Measurements from ENCODE around the gene ARHGAP26. TPM values are rescaled to one million over a fixed set of nuclear protein-coding genes. Genes with fewer than 3 reads are reported as not detected.

ARHGAP26 gene
- total RNA-seq, 1 experiment from 2014 or later, result 11.8 TPM

DNA sequence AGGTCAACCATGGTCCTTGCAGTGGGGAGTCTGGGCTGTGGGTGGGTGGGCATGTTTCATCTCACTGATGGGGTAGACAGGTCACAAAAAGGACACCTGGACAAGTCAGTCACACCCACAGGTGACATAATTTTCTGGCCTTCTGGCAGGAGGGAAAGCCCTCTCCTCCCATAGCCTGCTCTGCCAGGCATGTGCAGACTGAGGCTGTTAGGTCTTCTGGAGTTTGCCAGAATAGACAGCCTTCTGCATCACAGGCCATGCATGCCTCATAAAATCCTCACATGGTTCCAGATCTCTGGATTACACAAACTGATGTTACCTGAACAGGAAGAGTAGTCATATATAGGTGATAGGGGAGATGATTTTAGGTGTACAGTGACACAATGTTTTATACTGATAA, 49.1 kb downstream of the ARHGAP26 start:
- in situ Hi-C loops (cut with HindIII; ENCODE audit: low pct_unique_long_range_greater_than_20kb, low sequenced_read_pairs), result no loop called here
- DNase-seq (ENCODE audit: low read depth, low spot score), result no peak

DNA sequence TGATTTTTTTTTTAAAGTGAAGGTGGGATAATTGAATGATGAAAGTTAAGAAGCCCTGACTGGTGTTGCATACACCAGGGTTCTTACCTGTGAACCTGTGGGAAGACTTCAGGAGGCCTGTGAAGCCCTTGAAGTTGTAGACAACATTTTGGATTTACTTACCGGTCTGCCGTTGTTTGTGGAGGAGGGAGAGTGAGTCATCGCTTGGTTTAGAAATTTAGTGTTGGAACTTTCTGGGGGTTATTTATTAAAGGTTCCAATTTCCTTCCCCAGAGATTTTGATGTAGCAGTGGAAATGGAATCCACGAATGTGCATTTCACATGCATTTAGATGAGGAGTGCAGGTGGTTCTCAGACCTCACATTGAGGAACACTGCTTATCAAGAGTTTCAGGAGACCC, 49.6 kb downstream of the ARHGAP26 start:
- in situ Hi-C loops (cut with HindIII; ENCODE audit: low pct_unique_long_range_greater_than_20kb, low sequenced_read_pairs), result no loop called here
- no peak for DNase-seq (ENCODE audit: low read depth, low spot score)

DNA sequence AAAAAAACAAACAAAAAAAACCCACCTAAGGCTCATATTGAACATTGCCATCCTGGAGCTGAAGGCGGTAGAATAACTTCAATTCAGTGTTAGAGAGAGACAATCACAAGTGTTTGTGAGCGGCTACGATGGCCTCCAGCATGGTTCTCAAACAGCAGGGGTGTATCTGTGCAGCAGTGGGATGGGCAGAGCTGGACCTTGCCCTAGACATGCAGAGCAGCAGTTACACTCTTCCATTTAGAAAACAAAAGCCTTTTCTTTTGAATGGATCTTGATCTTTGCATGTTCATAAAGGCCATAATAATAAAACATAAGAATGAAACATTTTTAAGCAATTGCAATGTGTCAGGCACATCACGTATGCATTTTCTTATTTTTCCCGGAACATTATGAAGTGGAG, 50.3 kb downstream of the ARHGAP26 start:
- DNase-seq (ENCODE audit: low read depth, low spot score), result no peak
- in situ Hi-C loops (cut with HindIII; ENCODE audit: low pct_unique_long_range_greater_than_20kb, low sequenced_read_pairs), result no loop called here

DNA sequence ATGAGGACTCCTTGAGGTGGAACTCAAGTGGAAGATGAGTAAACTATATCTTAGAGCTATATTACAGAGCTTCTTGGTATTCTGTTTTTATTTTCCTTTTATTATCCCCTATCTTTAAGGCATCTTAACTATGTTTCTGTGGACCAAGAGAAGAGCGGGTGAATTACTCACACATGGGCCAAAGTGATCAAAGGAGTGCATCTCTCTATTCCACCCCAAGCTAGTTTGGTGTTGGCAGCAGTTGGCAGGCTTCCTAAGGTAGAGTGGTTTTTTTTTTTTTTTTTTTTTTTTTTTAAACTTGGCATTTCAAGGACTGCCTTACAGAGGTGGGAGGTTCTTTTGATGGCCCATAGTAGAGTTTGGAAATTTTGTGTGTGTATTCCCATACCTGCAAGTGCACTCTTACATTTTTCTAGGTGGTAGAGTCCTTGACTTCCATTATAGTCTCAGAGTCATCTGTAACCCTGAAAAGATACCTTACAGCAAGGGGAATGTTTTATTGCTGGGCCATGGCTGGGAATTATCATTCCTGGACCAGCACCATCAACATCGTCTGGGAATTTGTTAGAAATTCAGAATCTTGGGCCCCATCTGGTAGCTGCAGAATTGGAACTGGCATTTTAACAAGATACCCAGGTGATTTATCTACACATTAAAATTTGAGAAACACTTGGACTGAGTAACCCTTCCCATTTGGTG, 51.0 kb downstream of the ARHGAP26 start:
- DNase-seq (ENCODE audit: low read depth, low spot score), result no peak
- in situ Hi-C loops (cut with HindIII; ENCODE audit: low pct_unique_long_range_greater_than_20kb, low sequenced_read_pairs), result no loop called here

DNA sequence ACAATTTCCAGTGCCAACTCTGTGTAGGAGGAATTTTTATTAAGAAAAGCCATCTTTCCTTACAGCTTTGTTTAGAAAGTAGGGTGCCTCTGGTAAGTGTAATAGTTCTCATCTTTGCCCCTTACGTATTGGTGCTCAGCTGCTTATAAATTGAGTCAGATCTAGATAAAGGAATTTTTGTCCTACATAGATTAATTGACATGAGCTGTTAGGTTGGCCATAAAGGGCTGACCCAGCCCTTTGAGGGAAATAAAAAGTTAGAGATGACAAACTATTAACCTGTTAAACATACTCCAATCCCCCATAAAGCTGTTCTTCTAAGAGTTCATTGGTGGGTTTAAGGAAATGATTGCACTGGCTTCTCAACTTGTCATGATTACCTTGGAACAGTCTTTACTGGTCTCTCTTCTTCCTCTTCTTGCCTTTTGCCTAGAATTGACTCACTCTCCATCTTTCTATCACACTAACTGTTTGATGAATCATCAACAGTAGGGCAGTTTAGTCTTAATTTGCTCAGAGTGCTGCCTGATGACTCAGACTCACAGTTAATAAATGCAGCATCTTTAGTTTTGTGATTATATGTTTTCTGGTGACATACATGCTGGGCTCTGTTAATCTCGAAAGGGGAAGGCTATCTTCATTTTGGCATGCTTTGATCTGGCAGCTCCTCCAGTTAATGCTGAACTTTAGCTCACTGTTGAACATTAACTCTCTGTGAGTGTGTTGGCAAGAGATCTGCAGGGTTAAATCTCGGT, 51.7 kb downstream of the ARHGAP26 start:
- DNase-seq (ENCODE audit: low read depth, low spot score), result peak; percentile 19
- in situ Hi-C loops (cut with HindIII; ENCODE audit: low pct_unique_long_range_greater_than_20kb, low sequenced_read_pairs), result no loop called here

DNA sequence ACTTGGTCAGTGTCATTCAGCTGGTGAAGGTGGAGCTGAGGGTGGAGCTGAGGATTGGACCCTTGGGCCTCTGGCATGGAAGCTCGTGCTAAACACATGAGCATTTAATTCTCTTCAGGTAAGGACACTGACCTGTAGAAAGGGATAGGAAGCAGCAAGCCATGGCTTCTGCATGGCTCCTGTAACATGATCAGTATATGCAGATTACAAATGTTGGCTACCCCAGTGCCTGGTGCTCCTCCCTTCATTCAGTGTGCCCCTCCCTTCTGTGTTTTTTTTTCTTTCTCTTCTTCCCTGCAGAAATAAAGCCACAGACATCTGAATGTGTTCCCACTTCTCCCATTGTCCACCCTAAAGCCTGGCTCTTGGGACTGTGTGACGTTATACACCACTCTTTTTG, 52.9 kb downstream of the ARHGAP26 start:
- in situ Hi-C loops (cut with HindIII; ENCODE audit: low pct_unique_long_range_greater_than_20kb, low sequenced_read_pairs), result no loop called here
- DNase-seq (ENCODE audit: low read depth, low spot score), result no peak

DNA sequence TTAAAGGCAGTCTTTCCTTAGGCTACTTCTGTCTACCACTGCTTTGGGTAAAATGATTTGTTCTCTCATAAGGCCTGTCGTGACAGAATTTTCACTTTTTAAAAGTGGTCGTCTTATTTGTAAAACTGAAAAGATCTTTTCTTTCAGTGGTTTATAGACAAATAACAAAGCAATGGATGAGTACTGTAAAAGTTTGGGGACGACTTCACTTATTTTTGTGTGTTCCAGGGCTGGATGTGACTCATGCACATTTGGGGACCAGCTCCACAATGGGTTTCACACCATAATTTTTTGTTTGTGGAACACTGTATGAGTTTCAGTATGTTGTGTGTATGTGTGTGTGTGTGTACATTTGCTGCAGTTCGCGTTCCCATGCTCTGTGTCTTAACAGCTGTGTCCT, 53.6 kb downstream of the ARHGAP26 start:
- no peak for DNase-seq (ENCODE audit: low read depth, low spot score)
- in situ Hi-C loops (cut with HindIII; ENCODE audit: low pct_unique_long_range_greater_than_20kb, low sequenced_read_pairs), result no loop called here

DNA sequence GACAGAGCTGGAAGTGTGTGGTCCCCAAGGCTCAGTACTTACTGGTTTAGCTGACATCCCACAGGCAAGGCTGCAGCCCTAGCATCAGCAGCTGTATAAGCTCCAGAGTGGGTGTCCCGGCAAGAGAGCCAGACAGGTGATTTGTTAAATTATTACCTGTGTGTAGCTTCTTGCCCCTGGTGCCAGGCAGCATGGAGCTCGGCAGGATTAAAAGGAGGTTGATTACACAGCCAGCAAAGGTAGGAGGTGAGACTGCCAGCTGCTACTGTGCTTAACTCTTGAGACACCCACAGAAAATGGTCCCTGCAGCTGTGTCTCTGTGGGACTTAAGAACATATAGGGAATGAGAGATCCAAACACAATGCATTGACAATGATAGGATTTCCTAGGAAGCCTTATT, 54.2 kb downstream of the ARHGAP26 start:
- no peak for DNase-seq (ENCODE audit: low read depth, low spot score)
- in situ Hi-C loops (cut with HindIII; ENCODE audit: low pct_unique_long_range_greater_than_20kb, low sequenced_read_pairs), result no loop called here

DNA sequence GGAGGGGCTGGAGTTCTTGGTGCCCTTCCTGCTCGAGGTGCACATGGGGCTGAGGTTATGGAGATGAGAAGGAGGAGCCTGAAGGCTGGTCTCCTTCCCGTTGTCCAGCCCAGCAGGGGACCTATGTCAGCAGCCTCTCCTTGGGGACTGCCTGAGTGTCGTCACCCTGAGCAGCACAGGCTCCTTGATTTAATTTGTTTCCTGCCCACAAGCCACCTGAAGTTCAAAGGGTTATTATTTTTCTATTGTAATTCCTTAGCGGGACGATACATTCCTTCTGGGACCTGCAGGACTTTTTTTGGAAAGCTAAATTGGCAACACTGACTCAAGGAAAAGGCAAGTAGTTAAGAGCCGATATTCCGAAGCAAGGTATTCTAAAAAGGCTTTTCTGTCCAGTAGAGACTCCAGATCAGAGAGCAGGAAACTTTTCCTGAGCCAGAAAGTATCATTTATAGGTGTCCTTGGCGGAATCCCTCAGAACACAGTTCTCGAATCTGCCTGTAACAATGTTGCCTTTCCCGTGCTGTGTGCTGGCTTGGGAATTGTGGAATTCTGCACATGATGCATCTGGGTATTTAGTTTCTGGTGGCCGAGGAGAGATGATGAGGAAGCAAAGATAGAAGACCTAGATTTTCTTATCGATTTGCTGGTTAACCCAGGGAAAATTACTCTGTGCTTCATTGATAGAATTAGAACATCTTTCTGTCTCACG, 55.4 kb downstream of the ARHGAP26 start:
- in situ Hi-C loops (cut with HindIII; ENCODE audit: low pct_unique_long_range_greater_than_20kb, low sequenced_read_pairs), result no loop called here
- no peak for DNase-seq (ENCODE audit: low read depth, low spot score)

DNA sequence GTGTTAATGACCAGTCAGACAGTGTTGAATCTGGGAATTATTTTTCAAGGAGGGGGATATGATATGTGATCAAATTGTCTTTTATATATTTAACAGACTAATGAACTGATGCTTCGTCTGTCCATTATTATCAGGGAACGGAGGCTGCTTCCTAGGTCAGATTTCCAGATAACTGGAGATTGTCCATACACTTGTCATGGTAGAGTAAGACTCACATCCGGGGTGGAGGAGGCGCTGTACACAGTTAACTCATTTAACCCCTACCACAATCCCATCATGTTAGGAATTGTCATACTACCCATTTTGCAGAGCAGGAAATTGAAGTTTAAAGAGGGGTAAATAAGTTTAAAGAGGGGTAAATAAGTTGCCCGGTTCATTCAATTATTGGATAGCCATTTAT, 55.9 kb downstream of the ARHGAP26 start:
- DNase-seq (ENCODE audit: low read depth, low spot score), result no peak
- in situ Hi-C loops (cut with HindIII; ENCODE audit: low pct_unique_long_range_greater_than_20kb, low sequenced_read_pairs), result no loop called here

DNA sequence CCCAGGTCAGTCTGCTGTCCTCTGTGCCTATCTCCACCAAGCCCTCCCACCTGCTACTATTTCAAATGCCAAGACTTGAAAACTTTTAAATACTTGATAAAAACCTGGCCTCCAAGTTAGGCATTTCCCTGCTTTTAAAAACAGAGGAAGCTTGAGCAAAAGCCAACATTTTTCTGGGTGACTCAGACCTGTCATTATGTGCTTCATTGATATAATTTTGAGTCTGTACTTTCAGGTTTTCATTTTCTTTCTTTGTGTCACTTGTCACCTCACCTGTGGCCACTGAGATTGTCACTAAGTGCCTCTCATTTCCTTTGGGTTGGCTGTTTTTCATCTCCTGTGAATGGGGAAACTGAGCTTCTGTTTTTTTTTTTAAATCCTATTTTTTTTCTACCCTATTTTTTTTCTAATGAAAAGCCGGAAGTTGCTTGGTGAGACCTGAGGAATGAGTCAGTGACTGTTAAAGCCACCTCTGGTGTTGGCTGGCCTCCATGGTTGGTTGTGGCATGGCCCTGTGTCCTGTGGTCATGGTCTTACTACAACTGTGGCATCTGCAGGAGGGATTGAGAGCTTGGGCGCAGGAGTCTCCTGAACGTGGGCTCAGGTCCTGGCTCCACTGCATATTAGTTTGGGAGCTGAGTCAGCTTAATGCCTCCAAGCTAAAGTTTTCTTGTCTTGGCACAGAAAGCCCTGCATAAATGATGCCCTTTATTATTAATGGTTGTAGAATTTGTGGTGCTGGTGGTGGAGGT, 56.7 kb downstream of the ARHGAP26 start:
- no peak for DNase-seq (ENCODE audit: low read depth, low spot score)
- in situ Hi-C loops (cut with HindIII; ENCODE audit: low pct_unique_long_range_greater_than_20kb, low sequenced_read_pairs), result no loop called here

DNA sequence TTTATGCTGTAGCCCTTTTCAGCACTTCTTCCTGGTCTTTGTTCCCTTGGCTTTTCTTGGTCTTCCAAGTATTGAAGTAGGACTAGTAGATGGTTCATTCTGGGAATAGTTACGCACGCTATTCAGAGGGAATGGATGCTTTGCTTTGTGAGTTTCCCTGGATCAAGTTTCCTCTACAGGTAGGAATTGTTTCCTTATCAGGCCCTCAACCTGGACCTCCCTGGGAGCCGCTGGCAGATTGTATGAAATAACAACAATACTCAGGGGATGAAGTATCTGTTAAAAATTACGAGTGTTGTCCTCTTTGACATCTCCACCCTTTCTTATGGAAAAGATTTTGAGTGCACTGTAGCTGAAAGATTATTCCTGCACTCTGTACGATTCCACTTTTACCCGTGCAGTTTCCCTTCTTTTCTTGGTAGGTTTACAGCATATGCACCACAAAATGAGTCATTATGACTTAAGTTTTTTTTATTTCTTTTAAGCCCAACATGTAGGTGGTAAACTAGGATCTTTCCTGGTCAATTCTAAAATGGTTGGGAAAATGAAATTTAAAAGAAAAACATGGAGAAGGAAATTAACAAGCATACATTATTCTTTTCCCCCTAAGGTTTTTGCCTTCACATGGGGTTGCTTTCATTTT, 57.9 kb downstream of the ARHGAP26 start:
- no peak for DNase-seq (ENCODE audit: low read depth, low spot score)
- in situ Hi-C loops (cut with HindIII; ENCODE audit: low pct_unique_long_range_greater_than_20kb, low sequenced_read_pairs), result no loop called here

DNA sequence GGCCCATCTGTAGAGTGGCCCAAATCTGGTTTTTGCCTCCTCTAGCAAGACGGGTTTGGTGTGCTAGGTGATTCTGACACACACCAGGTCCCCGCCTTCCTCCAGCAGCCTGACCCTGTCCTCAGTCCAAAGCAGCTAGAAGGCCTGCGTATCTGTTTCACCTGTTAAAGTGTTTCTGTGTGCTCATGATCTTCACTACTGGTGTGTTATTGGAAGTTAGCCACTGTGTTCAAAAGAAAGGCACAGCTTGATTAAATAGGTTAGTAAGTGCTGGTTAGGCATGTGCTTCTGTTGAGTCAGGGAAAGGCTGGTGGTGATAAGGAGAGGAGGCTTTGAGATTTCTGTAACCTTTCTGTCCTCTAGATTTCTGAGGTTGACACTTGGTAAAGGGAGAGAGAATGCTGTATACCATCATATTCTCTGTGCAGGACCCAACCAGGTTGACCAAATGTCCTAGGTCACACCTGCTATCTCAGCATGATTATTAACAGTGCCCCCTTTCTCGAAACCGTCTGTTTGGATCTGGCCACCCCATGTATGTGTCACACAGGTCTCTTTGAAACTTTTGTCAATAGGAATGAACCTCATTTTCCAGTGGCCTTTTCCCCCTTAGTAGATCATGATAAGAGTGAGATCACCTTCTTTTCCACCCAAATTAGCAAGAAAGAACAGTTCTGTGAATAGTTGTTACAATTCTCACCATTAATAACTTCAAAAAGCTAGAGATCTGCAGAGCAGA, 58.8 kb downstream of the ARHGAP26 start:
- no peak for DNase-seq (ENCODE audit: low read depth, low spot score)
- in situ Hi-C loops (cut with HindIII; ENCODE audit: low pct_unique_long_range_greater_than_20kb, low sequenced_read_pairs), result no loop called here

DNA sequence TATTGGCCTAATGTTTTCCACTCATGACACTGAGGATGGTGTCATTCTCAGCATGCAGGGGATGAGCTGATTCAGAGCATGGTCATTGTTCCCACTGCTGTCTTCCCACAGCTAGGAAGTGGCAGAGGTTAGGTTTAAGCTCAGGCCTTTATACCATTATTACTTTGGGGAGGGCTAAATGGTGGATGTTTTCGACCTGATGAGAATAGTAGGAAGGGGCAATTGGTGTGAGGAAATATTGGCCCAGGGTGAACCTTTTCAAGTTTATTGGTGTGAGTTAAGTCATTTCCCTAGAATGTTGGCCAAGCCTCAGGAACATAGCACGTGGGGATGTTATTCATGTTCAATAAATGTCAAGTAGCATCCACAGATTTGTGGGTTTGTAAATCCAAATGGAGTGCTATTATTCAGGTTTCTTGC, 59.6 kb downstream of the ARHGAP26 start:
- DNase-seq (ENCODE audit: low read depth, low spot score), result no peak
- in situ Hi-C loops (cut with HindIII; ENCODE audit: low pct_unique_long_range_greater_than_20kb, low sequenced_read_pairs), result no loop called here

DNA sequence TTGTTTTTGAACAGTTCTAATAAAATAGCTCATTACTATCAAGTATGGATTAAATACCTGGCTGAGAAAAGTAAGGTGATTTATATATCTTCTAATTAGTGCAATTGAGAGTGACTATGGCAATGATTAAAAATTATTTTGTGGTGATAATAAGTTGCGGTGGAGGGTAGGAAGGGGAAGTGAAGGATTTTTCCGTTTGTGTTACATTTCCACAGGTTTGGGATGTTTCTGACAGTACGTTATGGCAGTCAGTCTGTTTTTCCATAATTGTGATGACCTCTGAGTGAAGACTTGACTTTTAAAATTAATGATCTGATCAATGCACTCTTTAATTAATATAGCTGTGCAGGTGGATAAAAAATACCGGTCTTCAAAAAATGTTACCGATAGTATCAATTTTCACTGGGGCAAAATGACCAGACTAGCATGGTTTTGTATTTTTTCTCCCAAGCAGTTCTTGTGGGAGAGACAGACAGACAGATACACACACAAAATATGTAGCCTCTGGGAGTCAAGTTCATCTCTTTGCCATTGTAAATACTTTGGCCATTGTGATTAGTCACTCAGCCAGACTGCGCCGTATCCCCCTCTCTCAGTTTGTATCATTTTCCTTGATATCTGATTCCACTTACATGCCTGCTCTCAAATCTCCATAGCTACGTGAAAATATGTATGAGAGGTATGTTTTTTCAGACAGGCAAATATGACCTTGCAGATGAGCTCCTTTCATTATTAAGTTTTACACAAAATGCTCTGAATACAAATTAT, 60.2 kb downstream of the ARHGAP26 start:
- DNase-seq (ENCODE audit: low read depth, low spot score), result no peak
- in situ Hi-C loops (cut with HindIII; ENCODE audit: low pct_unique_long_range_greater_than_20kb, low sequenced_read_pairs), result no loop called here

DNA sequence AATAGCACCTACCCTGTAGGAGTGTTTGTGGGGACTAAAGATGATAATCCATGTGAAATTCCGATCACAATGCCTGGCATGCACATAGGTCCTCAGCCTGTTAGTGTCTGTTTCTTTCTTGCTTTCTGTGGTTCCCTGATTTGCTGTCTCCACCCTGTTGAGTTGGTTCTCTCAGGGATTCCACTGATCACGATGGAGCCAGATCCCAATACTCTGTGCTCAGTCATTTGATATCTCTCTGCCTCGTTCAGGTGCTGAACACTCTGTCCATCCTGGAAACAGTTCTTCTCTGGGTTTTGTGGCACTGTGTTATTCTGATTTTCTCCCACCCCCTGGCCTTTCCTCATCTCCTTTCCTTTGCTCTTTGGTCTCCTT, 60.8 kb downstream of the ARHGAP26 start:
- in situ Hi-C loops (cut with HindIII; ENCODE audit: low pct_unique_long_range_greater_than_20kb, low sequenced_read_pairs), result no loop called here
- DNase-seq (ENCODE audit: low read depth, low spot score), result no peak

Data from SK-MEL-5 (cell line).